ENCODE measurements around the gene AADACL2. TPM values are rescaled to one million over a fixed set of nuclear protein-coding genes. Genes with fewer than 3 reads are reported as not detected.

AADACL2 gene
- total and polyA plus RNA-seq, 2 of the 4 experiments (the other 2 are of a cell fraction): not detected

DNA sequence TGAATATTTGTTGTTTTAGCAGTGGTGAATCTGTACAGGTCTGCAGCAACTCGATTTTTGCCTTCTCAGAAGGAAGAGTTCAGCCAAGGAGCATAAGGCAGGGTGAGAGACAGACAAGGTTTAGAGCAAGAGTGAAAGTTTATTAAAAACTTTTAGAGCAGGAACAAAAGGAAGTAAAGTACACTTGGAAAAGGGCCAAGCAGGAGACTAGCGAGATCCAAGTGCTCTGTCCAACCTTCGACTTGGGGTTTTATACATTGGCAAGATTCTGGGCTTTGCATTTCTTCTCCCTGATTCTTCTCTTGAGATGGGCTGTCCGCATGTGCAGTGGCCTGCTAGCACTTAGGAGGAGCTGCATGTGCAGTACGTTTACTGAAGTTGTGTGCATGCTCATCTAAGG lies 46.7 kb upstream of the AADACL2 start:
- Histone ChIP-seq H3K27ac (ENCODE audit: insufficient read depth, low read length) (no peak overlapping the region), H4K91ac (ENCODE audit: insufficient read depth, low read depth, low read length) (no peak overlapping the region), H2AK9ac (replicated peaks; ENCODE audit: low read depth, low read length, poor library complexity) (no peak overlapping the region), H3K4me2 (ENCODE audit: low read depth, low read length) (no peak overlapping the region), H3K9ac (ENCODE audit: low read depth, low read length) (no peak overlapping the region), H3K4me1 (ENCODE audit: control insufficient read depth, insufficient read depth, low read length) (no peaks in the 10 kb centered on the region), H3K14ac (replicated peaks; ENCODE audit: low read depth, low read length) (no peak overlapping the region), H3K79me1 (ENCODE audit: low read depth in 1 of 2, low read length in 2 of 2) (no peaks in the 10 kb centered on the region), H3K4ac (ENCODE audit: low read depth, low read length) (no peak overlapping the region), H3K36me3 (ENCODE audit: control insufficient read depth, insufficient read depth, low read length) (no peaks in the 10 kb centered on the region), H3K4me3 (ENCODE audit: insufficient read depth, low read depth, low read length) (no peak overlapping the region), H2AK5ac (ENCODE audit: low read depth, low read length) (no peak overlapping the region), H3K56ac (ENCODE audit: extremely low read depth, insufficient read depth, low read length) (no peak overlapping the region), H4K8ac (ENCODE audit: low read depth in 2 of 2, low read length in 2 of 2) (no peak overlapping the region), H2BK20ac (ENCODE audit: low read depth, low read length) (no peak overlapping the region), H3K23ac (ENCODE audit: low read depth, low read length) (no peak overlapping the region), H3K9me3 (ENCODE audit: control insufficient read depth, insufficient read depth, low read length) (no peaks in the 10 kb centered on the region), H4K5ac (ENCODE audit: low read depth, low read length) (no peak overlapping the region), H3K9me1 (ENCODE audit: insufficient read depth, low read length) (no peaks in the 10 kb centered on the region), H3K27me3 (ENCODE audit: control insufficient read depth, insufficient read depth, low read length) (no peaks in the 10 kb centered on the region; the same call in 1 of the 2 replicates), H2BK120ac (ENCODE audit: low read depth, low read length) (no peak overlapping the region), H2BK5ac (ENCODE audit: low read depth, low read length, poor library complexity, severe bottlenecking) (no peak overlapping the region), H2AFZ (replicated peaks; ENCODE audit: low read length, poor library complexity) (no peak overlapping the region), H3K18ac (ENCODE audit: low read depth, low read length) (no peak overlapping the region), H4K20me1 (ENCODE audit: insufficient read depth, low read length) (no peaks in the 10 kb centered on the region), H2BK15ac (ENCODE audit: low read depth, low read length) (no peak overlapping the region)
- POLR2A ChIA-PET (ENCODE audit: unreplicated experiment): no interaction called here
- no peak for TF ChIP-seq POLR2A (IDR thresholded peaks at IDR 0.05; ENCODE audit: low read depth, low read length)
- no peak for TF ChIP-seq FOS (IDR thresholded peaks at IDR 0.05; ENCODE audit: low read depth, low read length)
- no peak for TF ChIP-seq USF2 (IDR thresholded peaks at IDR 0.05; ENCODE audit: low read depth, low read length)
- TF ChIP-seq MAFK (IDR thresholded peaks at IDR 0.05; ENCODE audit: low read depth, low read length): no peak
- no peak for TF ChIP-seq MAZ (IDR thresholded peaks at IDR 0.05; ENCODE audit: borderline replicate concordance, low read depth, low read length)
- no peak for TF ChIP-seq MXI1 (IDR thresholded peaks at IDR 0.05; ENCODE audit: borderline replicate concordance, low read depth, low read length)
- TF ChIP-seq ELK1 (IDR thresholded peaks at IDR 0.05; ENCODE audit: borderline replicate concordance, low read depth, low read length): no peak
- TF ChIP-seq RFX5 (IDR thresholded peaks at IDR 0.05; ENCODE audit: low read depth, low read length): no peak
- TF ChIP-seq NFE2L2 (IDR thresholded peaks at IDR 0.05; ENCODE audit: low read depth, low read length): no peak
- TF ChIP-seq BHLHE40 (IDR thresholded peaks at IDR 0.05; ENCODE audit: low read depth, low read length): no peak
- no peak for TF ChIP-seq SMC3 (IDR thresholded peaks at IDR 0.05; ENCODE audit: low read depth, low read length)
- TF ChIP-seq CHD1 (IDR thresholded peaks at IDR 0.05; ENCODE audit: low read depth, low read length): no peak
- TF ChIP-seq RAD21 (IDR thresholded peaks at IDR 0.05; ENCODE audit: low read length): no peak
- TF ChIP-seq RCOR1 (IDR thresholded peaks at IDR 0.05; ENCODE audit: insufficient replicate concordance, low read length): no peak
- TF ChIP-seq, protein P1, sequence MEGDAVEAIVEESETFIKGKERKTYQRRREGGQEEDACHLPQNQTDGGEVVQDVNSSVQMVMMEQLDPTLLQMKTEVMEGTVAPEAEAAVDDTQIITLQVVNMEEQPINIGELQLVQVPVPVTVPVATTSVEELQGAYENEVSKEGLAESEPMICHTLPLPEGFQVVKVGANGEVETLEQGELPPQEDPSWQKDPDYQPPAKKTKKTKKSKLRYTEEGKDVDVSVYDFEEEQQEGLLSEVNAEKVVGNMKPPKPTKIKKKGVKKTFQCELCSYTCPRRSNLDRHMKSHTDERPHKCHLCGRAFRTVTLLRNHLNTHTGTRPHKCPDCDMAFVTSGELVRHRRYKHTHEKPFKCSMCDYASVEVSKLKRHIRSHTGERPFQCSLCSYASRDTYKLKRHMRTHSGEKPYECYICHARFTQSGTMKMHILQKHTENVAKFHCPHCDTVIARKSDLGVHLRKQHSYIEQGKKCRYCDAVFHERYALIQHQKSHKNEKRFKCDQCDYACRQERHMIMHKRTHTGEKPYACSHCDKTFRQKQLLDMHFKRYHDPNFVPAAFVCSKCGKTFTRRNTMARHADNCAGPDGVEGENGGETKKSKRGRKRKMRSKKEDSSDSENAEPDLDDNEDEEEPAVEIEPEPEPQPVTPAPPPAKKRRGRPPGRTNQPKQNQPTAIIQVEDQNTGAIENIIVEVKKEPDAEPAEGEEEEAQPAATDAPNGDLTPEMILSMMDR (conservative IDR thresholded peaks at IDR 0.05; ENCODE audit: low read depth, low read length): no peak
- TF ChIP-seq CEBPB (IDR thresholded peaks at IDR 0.05; ENCODE audit: low read depth, low read length): no peak
- in situ Hi-C loops (cut with MboI; ENCODE audit: low sequenced_read_pairs) (no loop called here), intact Hi-C loops (cut with micrococcal nuclease) (no loop called here), dilution Hi-C loops (cut with HindIII; ENCODE audit: low sequenced_read_pairs, unreplicated experiment) (no loop called here)
- no TSS peak for BruUV-seq (replicated peaks)
- ATAC-seq (ENCODE audit: low read depth): no peak
- WGBS, 2 experiments (ENCODE audit: extremely low coverage in 2 of 2, insufficient read length in 1 of 2): 17% methylated on average over 2 of the region's 5 CpGs; no CpG with 5 or more reads in 1 of the 2 experiments
- CTCF ChIA-PET: no interaction called here
- no peak for DNase-seq
